ENCODE data around the gene RSPH9.
A peak's percentile ranks its signal among the peaks of the same experiment; 100 is the strongest.

The RSPH9 gene

DNA sequence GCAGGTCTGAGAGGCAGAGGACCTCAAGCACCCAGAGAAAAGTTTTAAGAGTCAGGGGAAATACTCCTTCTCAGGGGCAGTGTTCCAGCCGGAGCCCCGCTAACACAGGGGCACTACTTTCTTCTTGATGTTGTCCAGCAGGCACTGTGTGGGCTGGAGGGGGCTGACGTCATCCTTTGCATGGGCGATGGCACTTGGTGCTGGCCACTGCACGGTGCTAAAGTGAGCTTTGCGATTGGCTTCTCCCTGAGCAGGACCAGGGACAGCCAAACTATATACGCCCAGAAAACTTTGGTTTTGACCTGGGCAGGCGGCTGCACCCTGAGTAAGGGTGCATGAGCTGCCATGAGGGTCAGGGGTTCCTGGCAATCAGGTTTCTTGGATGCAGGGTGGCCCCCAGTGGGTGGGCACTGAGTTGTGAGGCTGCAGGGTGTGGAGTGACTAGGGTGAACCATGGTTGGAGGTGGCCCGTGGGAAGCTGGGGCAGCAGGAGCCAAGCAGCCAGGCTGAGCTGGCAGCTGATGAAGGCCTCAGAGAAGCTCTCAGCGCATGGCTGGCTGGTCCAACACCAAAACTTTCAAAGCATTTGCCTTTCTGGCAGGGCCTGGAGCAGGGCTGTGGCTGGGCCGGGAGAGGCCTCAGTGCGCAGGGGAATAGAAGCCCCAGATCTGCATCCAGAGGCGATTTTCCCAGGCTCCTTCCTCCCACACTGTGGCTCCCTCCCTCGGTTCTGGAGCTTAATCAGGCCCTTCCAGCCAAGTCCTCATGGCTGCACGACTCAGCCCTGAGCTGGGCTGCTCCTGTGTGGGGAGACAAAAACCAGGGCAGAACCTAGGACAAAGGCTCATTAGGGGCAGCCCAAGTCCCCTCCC lies 24.4 kb downstream of the RSPH9 start:
- no peak for DNase-seq

DNA sequence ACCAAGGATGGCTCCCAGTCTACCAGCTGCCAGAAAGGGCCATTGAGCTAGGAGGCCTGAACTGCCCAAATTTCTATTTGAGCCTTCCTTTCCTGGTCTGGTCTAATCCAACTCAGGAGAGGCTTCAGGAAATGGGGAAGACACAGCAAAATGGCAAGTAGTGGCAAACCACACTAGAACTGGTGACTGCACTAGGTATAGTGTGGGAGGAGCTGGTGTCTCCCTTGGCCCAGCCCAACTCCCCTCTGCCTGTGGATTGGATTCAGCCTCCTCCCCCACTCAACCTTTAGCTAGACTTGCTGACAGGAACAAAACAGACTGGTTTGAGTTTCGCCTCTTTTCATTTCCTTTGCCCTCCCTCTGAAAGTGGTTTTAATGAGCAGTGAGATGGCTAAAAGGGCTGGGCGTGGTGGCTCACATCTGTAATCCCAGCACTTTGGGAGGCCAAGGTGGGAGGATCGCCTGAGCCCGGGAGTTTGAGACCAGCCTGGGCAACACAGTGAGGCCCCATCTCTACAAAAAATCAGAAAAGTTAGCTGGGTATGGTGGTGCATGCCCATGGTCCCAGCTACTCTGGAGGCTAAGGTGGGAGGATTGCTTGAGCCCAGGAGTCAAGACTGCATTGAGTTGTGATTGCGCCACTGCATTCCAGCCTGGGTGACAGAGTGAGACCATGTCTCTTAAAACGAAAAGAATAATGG lies 25.2 kb downstream of the RSPH9 start:
- DNase-seq, result no peak

DNA sequence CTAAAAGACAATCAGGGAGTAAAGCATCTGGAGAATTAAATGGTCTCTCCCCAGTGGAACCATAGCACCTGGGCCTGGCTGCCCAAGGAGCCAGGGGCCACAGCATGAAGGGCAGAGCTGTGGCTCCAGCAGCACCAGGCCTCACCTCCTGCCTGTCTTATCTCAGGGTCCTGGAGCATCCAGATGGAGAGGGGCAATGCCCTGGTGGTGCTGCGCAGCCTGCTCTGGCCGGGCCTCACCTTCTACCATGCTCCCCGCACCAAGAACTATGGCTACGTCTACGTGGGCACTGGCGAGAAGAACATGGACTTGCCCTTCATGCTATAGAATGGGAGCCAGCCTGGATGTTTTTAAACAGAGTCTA lies 25.8 kb downstream of the RSPH9 start:
- no peak for DNase-seq

DNA sequence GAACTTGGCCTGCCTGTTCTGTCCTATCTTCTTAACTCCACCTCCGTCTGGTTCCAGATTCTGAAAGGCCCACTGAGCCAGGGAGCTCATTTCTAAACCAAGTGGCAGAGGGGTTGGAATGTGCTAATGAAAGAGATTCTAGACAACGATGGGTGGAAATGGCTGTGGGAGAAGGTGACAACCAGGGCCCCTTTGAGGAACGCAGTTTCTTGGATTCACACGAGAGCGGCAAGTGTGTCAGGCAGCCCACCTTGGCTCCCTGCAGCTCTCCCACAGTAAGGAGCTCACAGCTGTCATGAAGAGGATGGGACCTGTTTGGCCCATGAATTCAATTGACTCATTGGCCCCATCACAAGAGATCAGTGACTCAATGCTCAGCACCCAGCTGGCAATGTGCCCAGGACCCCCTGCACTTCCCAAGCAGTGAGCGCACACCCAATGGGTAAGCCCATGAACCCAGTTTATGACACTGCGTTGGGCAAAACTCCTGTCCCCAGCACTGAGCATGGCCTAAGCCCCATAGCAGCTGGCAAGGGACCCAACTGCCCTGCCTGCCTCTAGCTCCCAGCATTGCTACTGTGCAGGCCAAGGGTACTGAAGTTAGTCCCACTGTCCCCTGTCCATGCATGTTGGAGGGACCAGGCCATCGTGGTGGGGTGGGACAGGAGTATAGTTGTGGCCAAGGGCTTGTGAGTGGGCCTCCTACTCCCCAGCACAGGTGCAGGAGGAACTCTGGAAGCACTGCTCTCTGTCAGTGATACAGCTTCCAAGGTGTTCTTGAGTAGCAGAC lies 26.4 kb downstream of the RSPH9 start:
- DNase-seq, result no peak

DNA sequence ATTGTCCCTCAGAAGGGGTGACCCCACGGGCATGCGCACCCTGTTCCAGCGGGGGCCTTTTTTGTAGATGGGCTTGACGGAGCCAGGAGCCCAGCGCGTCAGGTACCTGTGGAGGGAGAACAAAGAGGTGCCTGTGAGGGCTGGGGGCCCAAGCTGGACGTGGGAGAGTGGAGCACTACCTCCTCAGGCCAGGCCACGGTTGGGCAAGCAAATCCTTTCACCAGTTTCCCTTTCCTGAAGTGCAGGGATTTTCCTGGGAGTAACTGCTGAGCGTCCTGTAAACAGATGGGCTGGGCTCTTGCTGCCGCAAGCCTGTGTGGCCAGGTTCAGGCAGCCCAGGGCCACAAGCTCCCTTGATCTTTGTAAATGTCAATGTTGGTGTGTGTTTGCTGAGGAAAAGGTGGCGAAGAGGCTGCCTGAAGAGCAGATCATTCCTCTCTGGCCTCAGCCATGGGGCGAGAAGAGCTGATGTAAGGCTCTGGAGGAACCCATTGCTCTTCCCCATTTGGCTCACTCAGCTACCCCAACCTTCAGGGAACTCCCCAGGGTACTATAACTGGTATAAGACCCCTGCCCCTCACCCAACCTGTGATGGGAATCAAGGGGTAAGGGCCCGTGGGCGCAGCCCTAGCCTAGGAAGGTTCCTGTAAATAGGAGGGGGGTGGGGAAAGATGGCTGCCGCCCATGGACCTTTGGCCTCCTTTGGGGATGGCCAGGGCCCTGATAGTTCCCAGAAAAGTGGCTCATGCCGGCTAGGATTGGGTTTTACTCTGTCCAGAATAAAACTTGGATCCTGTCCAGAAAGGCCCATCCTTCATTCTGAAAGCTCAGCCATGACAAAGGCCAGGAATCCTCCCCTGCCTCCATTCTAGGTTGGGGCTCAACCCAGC lies 27.2 kb downstream of the RSPH9 start:
- DNase-seq, result no peak

DNA sequence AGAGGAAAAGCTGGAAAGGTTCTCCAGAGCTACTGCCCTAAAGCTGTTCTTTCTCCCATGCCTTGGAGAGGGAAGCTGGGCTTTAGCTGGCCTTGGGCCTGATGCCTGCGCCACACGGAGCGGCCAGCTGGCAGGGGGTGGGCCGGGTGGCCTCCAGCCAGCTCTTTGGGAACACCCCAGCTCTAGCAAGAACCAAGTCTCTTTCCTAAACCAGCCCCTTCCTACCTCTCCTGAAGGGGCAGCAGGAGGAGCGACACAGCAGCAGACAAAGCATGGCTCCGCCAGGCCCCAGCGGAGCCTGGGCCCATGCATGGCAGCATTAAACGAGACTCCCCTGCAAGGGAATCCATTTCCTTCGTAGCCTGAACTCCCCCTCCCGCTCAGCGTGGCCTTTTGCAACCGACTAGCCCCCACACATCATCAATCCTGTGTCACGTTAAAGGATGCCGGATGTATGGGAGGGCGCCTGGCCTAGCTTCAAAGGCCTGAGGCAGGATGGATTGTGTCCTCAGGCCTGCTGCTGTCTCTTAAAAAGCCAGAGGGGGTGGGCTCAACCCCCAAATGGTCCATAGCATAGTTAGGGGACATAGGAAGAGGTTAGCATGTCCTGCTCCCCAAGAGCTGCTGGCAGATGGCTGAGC lies 28.7 kb downstream of the RSPH9 start:
- no peak for DNase-seq

DNA sequence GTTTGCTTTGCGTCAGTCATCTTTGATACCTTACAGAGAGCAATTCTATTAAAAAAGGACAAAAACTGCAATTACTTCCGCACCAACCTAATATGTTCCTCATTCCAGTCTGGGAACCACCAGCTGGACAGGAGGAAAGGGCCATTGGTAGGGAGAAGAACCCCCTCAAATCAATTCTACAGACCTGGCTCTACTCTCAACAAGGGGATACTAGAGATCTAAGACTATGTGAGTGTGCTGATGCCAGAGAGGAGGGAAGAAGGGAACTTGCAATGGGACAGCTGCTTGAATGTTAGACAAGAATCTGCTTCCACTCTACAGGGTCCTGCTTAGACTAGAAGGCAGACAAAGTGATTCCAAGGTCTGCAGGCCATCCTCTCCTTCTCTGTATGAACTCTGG lies 29.5 kb downstream of the RSPH9 start:
- DNase-seq, result no peak

DNA sequence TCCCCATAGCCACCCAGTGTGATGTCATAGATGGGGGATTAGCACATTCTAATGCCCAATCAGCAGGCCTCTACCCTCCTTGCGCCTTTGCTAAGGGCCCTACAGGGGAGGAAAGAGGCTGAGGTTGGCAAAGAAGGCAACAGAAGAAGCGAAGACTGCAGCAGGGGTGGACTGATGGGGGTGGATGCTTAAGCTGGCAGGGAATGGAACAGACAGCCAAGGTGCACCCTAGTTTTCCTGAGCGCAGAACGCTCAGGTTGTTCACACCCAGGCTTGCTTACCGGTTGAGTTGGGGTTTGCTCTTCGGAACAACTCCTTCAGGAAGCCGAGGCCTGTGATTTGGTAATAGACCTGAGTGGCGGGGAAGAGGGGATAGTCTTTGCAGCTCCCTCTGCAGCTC lies 30.1 kb downstream of the RSPH9 start:
- no peak for DNase-seq

DNA sequence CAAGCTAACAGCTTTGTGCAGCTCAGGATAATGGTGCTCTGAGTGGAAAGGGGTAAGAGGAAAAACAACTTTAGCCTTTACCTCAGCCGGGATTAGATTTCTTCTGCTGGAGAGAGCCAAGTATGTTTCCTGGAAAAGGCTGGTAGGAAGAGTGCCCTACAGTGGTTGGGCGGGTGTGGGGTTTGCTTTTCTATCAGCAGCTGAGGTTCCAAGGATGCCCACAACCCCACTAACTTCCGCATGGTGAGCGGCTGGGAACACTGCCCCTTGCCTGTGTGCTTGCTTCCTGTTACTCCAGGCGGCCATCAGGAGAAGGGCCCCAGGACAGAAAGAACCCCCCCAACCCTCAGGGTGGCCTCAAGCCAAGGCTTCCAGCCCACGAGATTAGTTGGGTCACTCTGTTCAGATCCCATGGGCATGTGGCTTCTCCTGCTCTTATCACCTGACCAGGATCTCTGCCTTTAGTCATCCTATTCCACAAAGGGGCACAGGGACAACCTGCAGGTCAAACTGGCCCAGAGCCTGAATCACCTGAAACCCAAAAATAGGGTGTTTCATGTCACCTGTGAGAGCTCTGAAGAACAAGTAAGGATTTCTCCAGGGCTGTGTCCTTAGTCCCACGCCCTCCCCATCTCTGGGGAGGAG lies 32.2 kb downstream of the RSPH9 start:
- DNase-seq, result no peak

DNA sequence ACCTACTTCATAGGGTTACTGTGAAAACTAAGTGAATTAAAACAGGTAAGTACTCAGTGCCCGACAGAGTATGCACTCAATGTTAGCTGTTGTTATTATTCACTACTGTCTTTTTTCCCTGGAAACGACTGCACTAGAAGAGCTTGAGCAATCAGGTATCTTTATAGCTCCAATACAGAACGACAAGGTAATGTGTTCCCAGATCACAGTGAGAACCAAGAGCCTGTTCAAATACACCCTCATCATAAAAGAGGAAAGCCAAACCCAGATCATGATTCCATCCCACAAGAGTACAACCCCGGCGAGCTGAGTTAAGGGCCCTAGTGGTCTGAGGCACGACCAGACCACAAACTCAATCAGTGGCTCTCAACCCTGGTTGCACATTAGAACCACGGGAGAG lies 32.9 kb downstream of the RSPH9 start:
- DNase-seq, result no peak

DNA sequence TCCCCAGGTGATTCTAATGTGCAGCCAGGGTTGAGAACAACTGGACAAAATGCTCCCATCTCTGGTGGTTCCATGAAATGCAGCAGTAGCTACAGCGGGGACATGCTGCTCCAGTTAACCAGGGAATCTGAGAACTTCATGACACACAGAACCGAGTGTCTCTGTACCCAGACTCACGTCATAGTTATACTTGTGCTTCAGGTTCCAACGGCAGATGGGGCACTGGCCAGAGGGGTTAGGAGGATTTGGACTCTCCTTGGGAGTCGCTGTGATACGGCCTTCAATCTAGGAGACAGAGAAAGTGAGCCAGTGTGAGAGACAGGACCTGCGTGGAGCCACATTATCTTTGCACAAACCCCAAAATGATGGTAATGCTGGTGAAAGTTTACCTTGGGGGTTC lies 33.5 kb downstream of the RSPH9 start:
- DNase-seq, result no peak

DNA sequence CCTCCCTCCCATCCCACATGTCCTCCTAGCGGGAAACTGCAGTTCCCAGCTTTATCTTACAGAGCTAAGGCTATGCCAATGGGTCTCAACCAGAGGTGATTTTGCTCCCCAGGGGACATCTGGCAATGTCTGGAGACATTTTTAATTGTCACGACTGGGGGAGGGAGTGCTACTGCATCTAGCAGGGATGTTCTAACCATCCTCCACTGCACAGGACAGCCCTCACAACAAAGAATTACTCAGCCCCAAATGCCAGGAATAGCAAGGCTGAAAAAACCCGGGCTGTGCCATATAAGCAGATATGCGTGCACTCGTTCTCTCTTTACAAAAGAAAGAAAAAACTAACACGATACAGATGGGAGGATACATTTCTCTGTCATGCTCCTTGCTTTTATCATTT lies 34.2 kb downstream of the RSPH9 start:
- DNase-seq, result no peak

DNA sequence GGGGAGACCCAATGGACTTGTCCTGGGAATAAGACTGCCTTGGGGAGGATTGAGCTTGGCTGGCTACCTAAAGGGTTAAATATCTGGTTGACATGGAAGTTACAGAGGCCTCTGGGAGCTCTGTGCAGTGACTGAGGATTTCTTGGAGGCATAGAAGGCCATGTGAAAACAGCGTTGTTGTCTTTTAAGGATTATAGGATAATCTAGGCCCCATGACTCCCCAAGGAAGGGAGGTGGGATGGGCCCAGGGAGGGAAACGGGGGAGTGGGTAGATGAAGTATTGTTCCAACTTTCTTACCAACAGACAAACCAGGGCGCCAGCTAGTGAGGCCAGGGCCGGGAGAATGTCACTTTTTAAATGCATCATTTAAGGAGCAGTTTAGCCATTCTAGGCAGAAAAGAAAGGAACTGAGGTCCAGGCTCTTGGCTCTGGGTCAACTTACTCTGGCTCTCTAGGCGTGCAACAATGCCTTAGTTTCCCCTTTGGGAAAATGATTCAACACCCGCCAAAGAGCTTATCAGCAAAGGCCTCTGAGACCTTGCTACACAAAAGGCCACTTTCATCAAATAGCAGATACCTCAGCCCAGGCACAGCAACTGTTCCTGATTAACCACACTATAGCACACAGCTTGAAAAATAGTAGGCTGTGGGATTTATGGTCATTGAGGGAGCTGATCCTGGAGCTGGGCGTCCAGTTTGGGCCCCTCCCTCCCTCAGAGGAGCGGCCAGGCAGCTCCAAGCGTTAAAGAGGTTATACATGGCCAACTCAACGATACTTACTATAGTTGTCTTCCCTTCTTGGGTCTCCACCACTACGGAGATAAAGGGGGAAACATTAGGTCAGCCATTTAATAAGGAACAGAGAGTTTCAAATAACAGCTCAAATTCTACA lies 35.7 kb downstream of the RSPH9 start:
- DNase-seq, result no peak

DNA sequence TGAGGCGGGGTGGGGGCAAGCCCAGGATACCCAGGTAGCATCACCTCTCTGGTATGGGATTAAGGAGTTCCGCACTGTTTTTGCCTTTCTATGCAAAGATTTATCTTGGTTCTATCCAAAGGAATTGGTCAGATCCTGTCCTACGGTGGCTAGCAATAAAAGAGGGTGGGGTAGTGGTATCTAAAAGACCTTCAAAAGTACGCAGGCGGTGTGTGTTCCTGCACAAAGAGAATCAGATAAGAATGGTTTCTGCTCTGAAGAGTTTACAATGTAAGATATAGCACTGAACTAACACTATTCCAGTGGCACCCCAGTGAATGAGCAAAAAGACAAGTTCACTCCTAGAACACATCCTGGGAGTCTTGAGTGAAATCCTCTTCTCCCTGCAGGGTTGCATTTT lies 36.5 kb downstream of the RSPH9 start:
- no peak for DNase-seq

DNA sequence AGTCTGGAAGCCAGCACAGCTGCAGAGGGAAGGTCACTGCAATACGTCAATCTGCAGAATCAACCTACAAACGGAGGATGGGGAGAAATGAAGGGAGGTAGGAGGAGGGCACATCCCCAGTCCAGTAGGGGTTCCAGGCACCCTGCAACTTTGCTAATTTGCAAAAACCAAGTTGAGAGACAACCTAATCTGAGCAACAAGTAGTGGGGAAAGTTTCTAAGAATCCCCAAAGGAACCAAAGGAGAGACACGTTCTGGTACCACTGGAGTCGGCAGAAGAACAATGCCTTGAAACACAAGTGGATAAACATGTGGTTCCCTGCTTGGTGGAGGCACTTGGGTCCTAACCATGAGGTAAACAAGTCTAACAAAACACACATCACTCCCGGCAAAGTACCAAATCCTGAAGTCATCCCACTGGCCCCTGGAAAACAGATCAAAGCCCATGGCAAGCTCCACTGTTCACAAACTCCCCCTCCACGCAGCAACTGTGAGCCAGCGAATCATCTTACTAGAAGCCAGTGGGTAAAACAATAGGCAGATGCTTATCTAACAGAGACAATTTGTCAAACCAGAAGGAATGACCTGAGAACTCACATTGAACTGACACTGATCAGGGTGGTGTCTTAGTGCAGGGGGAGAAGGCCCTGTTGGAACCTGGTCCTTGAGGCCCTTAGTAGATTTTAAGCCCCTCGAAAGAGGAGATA lies 38.0 kb downstream of the RSPH9 start:
- DNase-seq, result no peak

DNA sequence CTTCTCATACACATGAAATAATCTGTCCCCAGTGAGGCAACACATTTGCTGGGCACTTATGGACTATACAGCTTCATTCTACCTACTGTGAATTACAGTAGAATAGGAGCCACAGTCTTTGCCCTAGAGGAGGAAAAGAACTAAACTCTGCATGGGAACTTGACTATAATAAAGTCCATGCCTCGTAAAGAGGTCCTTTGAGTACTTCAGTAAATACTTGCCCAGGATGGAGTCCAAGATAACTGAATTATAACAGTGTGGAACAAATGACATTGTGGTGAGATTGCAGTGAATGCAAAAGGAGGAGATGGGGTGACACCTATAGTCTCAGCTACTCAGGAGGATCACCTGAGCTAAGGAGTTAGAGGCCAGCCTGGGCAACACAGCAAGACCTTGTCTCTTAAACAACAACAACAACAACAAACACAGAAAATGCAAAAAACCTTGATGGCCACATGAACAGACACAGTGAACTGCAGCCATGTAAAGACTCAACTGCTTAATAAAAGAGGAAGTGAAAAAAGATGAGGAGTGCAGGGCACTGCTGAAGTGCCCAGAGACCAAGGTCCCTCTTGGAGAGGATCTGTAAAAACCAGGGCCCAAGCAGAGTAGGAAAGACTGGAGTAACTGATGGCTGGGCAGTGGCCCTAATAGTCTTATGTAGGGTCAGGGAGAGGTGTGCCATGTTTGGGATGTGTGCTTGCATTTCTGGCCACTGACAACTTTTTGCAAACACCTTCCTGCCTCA lies 39.0 kb downstream of the RSPH9 start:
- DNase-seq, result no peak

DNA sequence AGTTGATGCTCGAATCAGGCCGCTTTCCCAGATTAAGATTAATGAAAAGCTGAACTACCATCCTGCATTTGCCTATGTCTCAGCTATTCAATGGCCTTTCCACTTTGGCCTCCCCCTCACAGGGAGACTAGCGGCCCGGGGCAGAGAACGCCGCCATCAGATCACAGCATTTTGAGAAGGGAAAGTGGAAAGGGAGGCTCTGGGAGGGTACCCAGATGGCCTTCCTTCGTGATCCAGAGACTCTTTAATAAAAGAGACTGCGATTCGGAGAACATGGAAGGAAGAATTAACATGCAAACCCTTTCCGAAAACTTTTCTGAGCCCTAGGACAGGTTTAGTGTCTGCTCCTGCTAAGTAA lies 42.2 kb downstream of the RSPH9 start:
- no peak for DNase-seq

DNA sequence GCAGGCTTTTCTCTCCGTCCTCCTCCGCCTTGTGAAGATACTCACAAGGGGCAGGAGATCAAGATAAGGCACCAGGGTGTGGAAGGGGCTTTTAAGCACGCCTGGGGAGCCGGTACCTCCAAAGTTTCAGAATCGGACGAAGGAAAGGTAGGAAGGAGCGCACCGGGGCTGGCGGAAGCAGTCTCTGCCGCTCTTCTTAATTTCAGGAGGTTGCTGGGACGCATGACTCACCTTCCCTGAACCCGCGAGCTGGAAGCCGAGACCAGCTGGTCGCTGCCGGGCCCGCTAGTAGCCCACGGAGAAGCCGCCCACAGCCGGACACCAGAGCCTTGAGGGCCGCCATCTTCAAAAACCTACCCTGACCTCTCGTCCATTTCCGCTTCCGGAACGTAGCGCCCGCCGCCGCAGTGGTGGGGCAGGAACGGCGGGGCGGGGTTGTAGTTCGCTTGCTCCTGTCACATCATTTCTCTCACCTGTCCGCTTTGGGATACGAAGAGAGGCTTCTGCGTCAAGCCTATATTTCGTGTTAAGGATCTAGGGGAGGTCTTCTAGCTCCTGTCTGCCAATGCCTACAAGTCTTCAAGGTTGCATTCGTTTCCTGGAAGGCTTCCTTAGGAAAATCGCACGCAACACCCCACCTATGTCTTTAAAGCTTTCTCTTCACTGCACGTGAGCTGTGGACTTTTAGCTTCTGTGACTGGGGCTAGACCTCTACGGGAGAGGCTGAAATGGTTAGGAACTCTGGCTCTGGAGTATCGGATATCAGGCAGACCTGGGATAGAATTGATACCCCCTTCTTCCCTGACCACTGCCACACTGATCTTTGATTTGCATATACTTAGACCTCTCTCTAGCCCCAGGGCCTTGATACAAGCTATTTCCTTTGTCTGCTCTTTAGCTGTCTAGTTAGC lies 42.9 kb downstream of the RSPH9 start, which contains the start of gene MRPS18A:
Gene MRPS18A, minus strand, starts transcription at position 355 of the 911 bp plus-strand sequence. Its CDS starts 12 bp downstream, at position 343.
- DNase-seq, result peak; percentile 53

Data from GOT3 (cell line).